Subcutaneous adipose tissue (tissue), 4 donors: Measurements from ENCODE around the gene TTPAL. TPM values are rescaled to one million over a fixed set of nuclear protein-coding genes. Genes with fewer than 3 reads are reported as not detected.

Experiments used
- CTCF ChIP-seq: fragments of 450-650 bp; IDR thresholded peaks from one replicate; pipeline ENCODE4 v1.5.1; 2016; ENCODE audit warnings: low read depth, mild to moderate bottlenecking, control low read depth, antibody characterized with exemption, moderate library complexity
- small RNA-seq: library from RNA; depleted of rRNA; stranded (forward); fragments of <200 nt; gene quantifications from one replicate; pipeline ENCODE3, GENCODE V24; 2016
- total RNA-seq, 4 donors: library from RNA; depleted of rRNA; stranded (reverse); fragments of >200 nt; gene quantifications; one replicate each; pipeline ENCODE4 v1.1.0, GENCODE V29; 2016

TTPAL gene
- total RNA-seq, 4 donors from 2014 or later, result 19.2 to 28.0 (median 23.1) TPM

DNA sequence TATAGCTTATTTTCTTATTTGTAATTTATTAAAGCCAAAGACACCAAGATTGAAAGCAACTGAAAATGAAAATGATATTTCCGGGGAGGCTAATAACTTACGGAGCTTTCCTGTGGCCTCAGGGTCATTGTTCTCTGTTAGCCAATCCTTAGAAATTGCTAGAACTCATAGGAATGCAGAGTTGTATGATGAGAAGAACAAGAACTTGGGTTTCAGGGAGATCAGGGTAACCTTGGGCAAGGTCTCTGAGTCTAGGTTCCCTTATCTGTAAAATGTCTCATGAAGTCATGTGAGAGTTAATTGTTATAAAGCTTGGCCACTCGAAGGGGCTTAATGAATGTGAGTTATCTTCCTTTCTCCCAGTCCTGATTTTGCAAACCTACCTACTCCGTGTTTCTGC is 66.3 kb downstream of the TTPAL start:
- no peak for TF ChIP-seq CTCF

- no peak for TF ChIP-seq CTCF
Measured at GRCh38 chr20:44542890-44543289, 67.2 kb downstream of the TTPAL start.

- TF ChIP-seq CTCF, result no peak
Measured at GRCh38 chr20:44543358-44543757, 67.7 kb downstream of the TTPAL start.

Small RNA genes lying within 50 kb of the gene (small RNA-seq; reads per million reads assigned to genes)
- gene RPL37AP1, result not detected

Other genes with a start within 250 kb of the TTPAL start
- not detected for gene GDAP1L1, start 228.6 kb upstream of the TTPAL start, total RNA-seq
- gene FITM2, start 164.7 kb upstream of the TTPAL start, total RNA-seq, result 10 to 100 TPM; 10.9 to 37.3 (median 24.0) TPM
- not detected for gene R3HDML, start 138.8 kb upstream of the TTPAL start, total RNA-seq
- gene HNF4A, start 120.2 kb upstream of the TTPAL start, total RNA-seq, result not detected
- gene SERINC3, start 46.2 kb downstream of the TTPAL start, total RNA-seq, result 100 to 1,000 TPM; 137 to 178 (median 148) TPM
- gene PKIG, start 106.7 kb downstream of the TTPAL start, total RNA-seq, result 10 to 100 TPM; 70.2 to 98.0 (median 77.7) TPM
- gene ADA, start 175.8 kb downstream of the TTPAL start, total RNA-seq, result 10 to 100 TPM; 19.4 to 34.8 (median 22.6) TPM
- 1,000 to 10,000 TPM in 1 of 4 donors, 100 to 1,000 TPM in 3; 153 to 1,717 (median 223) TPM for gene CCN5, start 239.5 kb downstream of the TTPAL start, total RNA-seq